PFSK-1 (cell line): Measurements from ENCODE around the gene RYR2.

Source experiments
- FOXP2 ChIP-seq: optimal IDR thresholded peaks from 2 replicates; pipeline ENCODE3; 2011; ENCODE audit warnings: borderline replicate concordance, control low read depth, inconsistent platforms; ENCODE audit not compliant: insufficient read depth; ENCODE audit errors: extremely low read length, extremely low read depth
- POLR2AphosphoS5 ChIP-seq: IDR thresholded peaks from 2 replicates; pipeline ENCODE4 v1.6.1; 2012; ENCODE audit warnings: low read depth, mild to moderate bottlenecking, control low read depth, low read length, moderate library complexity
- SIN3A ChIP-seq: IDR thresholded peaks from 2 replicates; pipeline ENCODE4 v1.6.1; 2012; ENCODE audit warnings: mild to moderate bottlenecking, low read length, moderate library complexity, borderline replicate concordance; ENCODE audit not compliant: insufficient read depth
- TAF1 ChIP-seq: IDR thresholded peaks from 2 replicates; pipeline ENCODE4 v1.6.1; 2012; ENCODE audit warnings: low read length, control low read depth, borderline replicate concordance; ENCODE audit not compliant: insufficient read depth

GRCh38 chr1:237482777-237483176 is 440.8 kb downstream of the RYR2 start:
- TF ChIP-seq FOXP2 (no peak), TAF1 (no peak), POLR2AphosphoS5 (no peak), SIN3A (no peak)
